BJ (cell line): ENCODE results near the gene L3MBTL1. TPM values are rescaled to one million over a fixed set of nuclear protein-coding genes. Genes with fewer than 3 reads are reported as not detected.
"Not testable (repeated sequence)": the region's sequence is repeated elsewhere in the genome, so short reads cannot be mapped to it uniquely, and the experiment has no call there.

Experiments
- CTCF ChIA-PET: fragments of 350-600 bp; formaldehyde crosslinking; extraction: SDS; loops from one replicate; lab custom pipeline; 2021; ENCODE audit warnings: antibody characterized with exemption, inconsistent platforms; lab: Yijun Ruan, JAX
- POLR2A ChIA-PET: fragments of 300-600 bp; sonication (Branson Sonifier 250); formaldehyde crosslinking; extraction: SDS; loops from one replicate; lab custom pipeline; 2021; ENCODE audit warnings: antibody characterized with exemption; lab: Charles Lee
- DNase-seq: peaks from one replicate; pipeline ENCODE4 v3.0.0-alpha.2; 2011; ENCODE audit warnings: low read depth
- H3K27me3 ChIP-seq: 2 replicates; pipeline ENCODE4 v1.6.0; 2011; ENCODE audit warnings: low read length; ENCODE audit not compliant: control insufficient read depth, insufficient read depth
- H3K36me3 ChIP-seq: 2 replicates; pipeline ENCODE4 v1.5.1; 2011; ENCODE audit warnings: low read length; ENCODE audit not compliant: control insufficient read depth, insufficient read depth
- H3K4me3 ChIP-seq: 2 replicates; pipeline ENCODE4 v1.5.1; 2011; ENCODE audit warnings: low read depth, mild to moderate bottlenecking, control low read depth, low read length
- CTCF ChIP-seq: IDR thresholded peaks from 2 replicates; pipeline ENCODE4 v1.5.1; 2011; ENCODE audit warnings: low read depth, mild to moderate bottlenecking, control low read depth, inconsistent platforms, low read length, moderate library complexity; ENCODE audit not compliant: insufficient read depth
- polyA plus RNA-seq: library from polyadenylated mRNA; depleted of rRNA; stranded (reverse); fragments of >200 nt; gene quantifications from 2 replicates; pipeline ENCODE4 v1.2.3, GENCODE V29; 2011

The L3MBTL1 gene
- polyA plus RNA-seq, 1 experiment = 4.5 TPM

GRCh38 chr20:43477193-43477592 is 30.3 kb upstream of the L3MBTL1 start:
- POLR2A ChIA-PET = no interaction called here
- Histone ChIP-seq H3K27me3 (no peaks in the 10 kb centered on the region), H3K4me3 (no peak overlapping the region), H3K36me3 (peaks cover 1% of the 10 kb centered on the region; the same call in 1 of the 2 replicates)
- DNase-seq = no peak
- CTCF ChIA-PET = no interaction called here
- no peak for TF ChIP-seq CTCF

GRCh38 chr20:43477619-43478018 is 29.9 kb upstream of the L3MBTL1 start:
- ChIA-PET POLR2A (interaction anchor here (0.7 kb wide), 1 partner anchor 12 kb away, joined by 3 read pairs; no protein-coding TSS in a partner anchor), CTCF (no interaction called here)
- Histone ChIP-seq H3K36me3 (no peaks in the 10 kb centered on the region), H3K4me3 (no peak overlapping the region), H3K27me3 (no peaks in the 10 kb centered on the region)
- no peak for TF ChIP-seq CTCF
- no peak for DNase-seq

- Histone ChIP-seq H3K36me3 (no peaks in the 10 kb centered on the region), H3K4me3 (no peak overlapping the region), H3K27me3 (no peaks in the 10 kb centered on the region)
- TF ChIP-seq CTCF = no peak
- CTCF ChIA-PET = no interaction called here
- POLR2A ChIA-PET = no interaction called here
- no peak for DNase-seq
Measured at GRCh38 chr20:43490038-43490437, 17.5 kb upstream of the L3MBTL1 start.

- TF ChIP-seq CTCF = no peak
- ChIA-PET POLR2A (no interaction called here), CTCF (interaction anchor here (0.6 kb wide), 1 partner anchor 23 kb away, joined by 3 read pairs; no protein-coding TSS in a partner anchor)
- Histone ChIP-seq H3K4me3 (no peak overlapping the region), H3K36me3 (no peaks in the 10 kb centered on the region), H3K27me3 (peaks cover 4% of the 10 kb centered on the region; the same call in 1 of the 2 replicates)
- no peak for DNase-seq
Measured at GRCh38 chr20:43492101-43492500, 15.4 kb upstream of the L3MBTL1 start.

GRCh38 chr20:43495388-43495787 is 12.1 kb upstream of the L3MBTL1 start:
- H3K4me3 ChIP-seq = no peak overlapping the region
- ChIA-PET CTCF (no interaction called here), POLR2A (no interaction called here)
- no peak for DNase-seq
- H3K27me3 ChIP-seq = peaks cover 5% of the 10 kb centered on the region; the same call in 1 of the 2 replicates
- TF ChIP-seq CTCF = no peak
- no peaks in the 10 kb centered on the region for H3K36me3 ChIP-seq

GRCh38 chr20:43502021-43502420 is 5.5 kb upstream of the L3MBTL1 start:
- H3K4me3 ChIP-seq, H3K36me3 ChIP-seq, CTCF ChIA-PET, DNase-seq, H3K27me3 ChIP-seq, POLR2A ChIA-PET: not testable (repeated sequence)
